Right lobe of liver (tissue), 4 donors: ENCODE measurements around the gene TBK1.

Experiments
- POLR2A ChIP-seq: fragments of 450-650 bp; IDR thresholded peaks from one replicate; pipeline ENCODE4 v1.6.1; 2017; ENCODE audit warnings: antibody characterized with exemption, mild to moderate bottlenecking
- TF ChIP-seq, protein P1 (sequence below), 4 donors: fragments of 200-600 bp in 3 of 4; fragments of 450-650 bp in 1 of 4; IDR thresholded peaks; one replicate each; pipeline versions ENCODE4 v1.5.1 to v1.8.0; 2016 to 2022; ENCODE audit warnings: antibody characterized with exemption in 4 of 4, mild to moderate bottlenecking in 2 of 4
- donor health status: DM: no; HTN: no; CAD: no.
- donor health status: DM: no; HTN: no; CAD: no.
- donor health status: DM: no; HTN: yes; CAD: no.

DNA sequence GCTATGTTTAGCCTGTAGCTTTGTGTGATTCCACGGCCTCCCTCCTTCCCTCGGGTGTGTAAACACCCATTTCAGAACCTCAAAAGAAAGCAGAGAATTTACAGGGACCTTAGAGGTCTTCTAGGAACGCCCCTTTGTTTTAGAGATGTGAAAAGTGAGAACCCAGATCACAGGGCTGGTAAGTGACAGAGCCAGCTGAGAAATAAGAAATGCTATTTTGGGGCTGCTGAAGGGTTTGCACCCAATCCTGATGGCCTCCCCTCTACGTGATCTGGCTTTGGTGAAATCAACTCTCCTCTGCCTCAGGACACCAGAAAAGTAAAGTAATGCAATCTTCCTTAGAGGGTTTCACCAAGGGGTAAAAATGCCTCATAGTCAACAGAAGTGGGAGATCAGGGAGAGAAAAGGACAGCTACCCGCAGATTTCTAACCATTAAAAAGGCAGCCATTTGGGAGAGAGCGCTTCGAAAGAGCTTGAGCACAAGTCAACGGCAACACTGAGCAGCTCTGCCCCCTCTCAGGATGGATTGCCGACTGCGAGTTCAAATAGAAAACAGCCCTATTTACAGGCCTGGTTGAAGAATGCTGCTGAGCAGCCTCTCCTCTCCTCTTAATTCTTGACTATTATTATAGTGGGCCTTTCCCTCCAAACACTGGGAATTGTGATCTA, 79.9 kb downstream of the TBK1 start:
- TF ChIP-seq POLR2A, result no peak
- TF ChIP-seq, protein P1, sequence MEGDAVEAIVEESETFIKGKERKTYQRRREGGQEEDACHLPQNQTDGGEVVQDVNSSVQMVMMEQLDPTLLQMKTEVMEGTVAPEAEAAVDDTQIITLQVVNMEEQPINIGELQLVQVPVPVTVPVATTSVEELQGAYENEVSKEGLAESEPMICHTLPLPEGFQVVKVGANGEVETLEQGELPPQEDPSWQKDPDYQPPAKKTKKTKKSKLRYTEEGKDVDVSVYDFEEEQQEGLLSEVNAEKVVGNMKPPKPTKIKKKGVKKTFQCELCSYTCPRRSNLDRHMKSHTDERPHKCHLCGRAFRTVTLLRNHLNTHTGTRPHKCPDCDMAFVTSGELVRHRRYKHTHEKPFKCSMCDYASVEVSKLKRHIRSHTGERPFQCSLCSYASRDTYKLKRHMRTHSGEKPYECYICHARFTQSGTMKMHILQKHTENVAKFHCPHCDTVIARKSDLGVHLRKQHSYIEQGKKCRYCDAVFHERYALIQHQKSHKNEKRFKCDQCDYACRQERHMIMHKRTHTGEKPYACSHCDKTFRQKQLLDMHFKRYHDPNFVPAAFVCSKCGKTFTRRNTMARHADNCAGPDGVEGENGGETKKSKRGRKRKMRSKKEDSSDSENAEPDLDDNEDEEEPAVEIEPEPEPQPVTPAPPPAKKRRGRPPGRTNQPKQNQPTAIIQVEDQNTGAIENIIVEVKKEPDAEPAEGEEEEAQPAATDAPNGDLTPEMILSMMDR (IDR thresholded peaks at IDR 0.05), result no peak
